Ureter (tissue), 1 donor: ENCODE results near the gene TRIM10. TPM values are rescaled to one million over a fixed set of nuclear protein-coding genes. Genes with fewer than 3 reads are reported as not detected.

Source experiments
- total RNA-seq: library from RNA; stranded (reverse); gene quantifications from one replicate; pipeline ENCODE4 v1.2.4, GENCODE V29; 2023
- donor health status: DM: yes; HTN: yes; CAD: no.

TRIM10 gene
- total RNA-seq, 1 donor from 2014 or later = not detected

Other genes with a start within 250 kb of the TRIM10 start
- gene HLA-A, start 218.7 kb downstream of the TRIM10 start, total RNA-seq = 304 TPM
- gene POLR1H, start 99.9 kb downstream of the TRIM10 start, total RNA-seq = 33.2 TPM
- gene PPP1R11, start 94.0 kb downstream of the TRIM10 start, total RNA-seq = 76.0 TPM
- 0.65 TPM for gene RNF39, start 85.4 kb downstream of the TRIM10 start, total RNA-seq
- gene TRIM31, start 48.1 kb downstream of the TRIM10 start, total RNA-seq = 0.78 TPM
- not detected for gene TRIM40, start 25.1 kb downstream of the TRIM10 start, total RNA-seq
- gene TRIM15, start 2.3 kb upstream of the TRIM10 start, total RNA-seq = not detected
- gene TRIM26, start 52.2 kb upstream of the TRIM10 start, total RNA-seq = 61.4 TPM
- 13.8 TPM for gene TRIM39, start 165.7 kb upstream of the TRIM10 start, total RNA-seq
- gene RPP21, start 183.9 kb upstream of the TRIM10 start, total RNA-seq = 48.3 TPM